Measurements from ENCODE around the gene RHOC. TPM values are rescaled to one million over a fixed set of nuclear protein-coding genes. Genes with fewer than 3 reads are reported as not detected.
A peak's percentile ranks its signal among the peaks of the same experiment; 100 is the strongest.
"Not testable (repeated sequence)": the region's sequence is repeated elsewhere in the genome, so short reads cannot be mapped to it uniquely, and the experiment has no call there.

RHOC gene
- total RNA-seq, 2 donors from 2014 or later: 168 to 171 TPM

DNA sequence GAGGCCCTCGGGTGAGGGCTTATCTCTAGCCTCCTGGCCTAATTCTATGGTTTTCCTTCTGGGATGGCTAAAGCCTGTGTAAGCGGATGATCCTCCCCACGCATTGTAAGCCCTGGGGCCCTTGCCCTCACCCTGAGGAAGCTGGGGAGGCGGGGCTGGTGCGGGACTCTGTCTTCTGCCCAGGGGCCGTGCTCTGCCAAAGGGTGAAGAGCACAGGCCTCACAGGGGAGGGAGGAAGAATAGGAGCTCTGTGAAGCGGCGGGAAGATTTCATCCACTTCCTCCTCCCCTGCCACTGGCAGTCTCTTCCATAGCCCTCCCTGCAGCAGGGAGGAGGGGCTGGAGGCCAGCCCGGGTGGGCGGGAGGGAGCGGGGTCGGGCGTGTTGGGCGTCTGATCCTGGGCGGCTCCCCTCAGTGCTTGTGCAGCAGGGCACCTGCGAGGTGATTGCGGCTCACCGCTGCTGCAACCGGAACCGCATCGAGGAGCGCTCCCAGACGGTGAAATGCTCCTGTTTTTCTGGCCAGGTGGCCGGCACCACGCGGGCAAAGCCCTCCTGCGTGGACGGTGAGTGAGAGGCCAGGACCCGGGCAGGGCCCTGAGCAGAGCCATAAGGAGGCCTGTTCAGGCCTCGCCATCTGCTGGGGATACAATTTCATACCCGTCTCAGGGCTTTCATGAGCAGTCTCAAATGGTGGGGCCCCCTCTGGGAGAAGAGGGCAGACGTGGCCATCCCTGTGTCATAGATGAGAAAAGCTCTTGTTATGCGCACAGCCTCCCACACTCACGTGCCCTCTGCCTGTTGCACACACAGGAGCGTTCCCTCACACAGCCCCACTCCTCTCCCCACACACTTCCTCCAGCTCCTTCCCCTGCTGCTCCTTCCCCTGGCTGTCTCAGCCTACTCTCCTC lies 15.9 kb upstream of the RHOC start:
- Histone ChIP-seq H3K36me3 (ENCODE audit: control insufficient read depth, insufficient read depth, low read length) (no peaks in the 10 kb centered on the region), H3K9me3 (ENCODE audit: control insufficient read depth, low read length) (no peaks in the 10 kb centered on the region), H3K4me3 (ENCODE audit: low read length) (no peak overlapping the region), H3K9ac (ENCODE audit: extremely low read depth, low read length, poor library complexity, severe bottlenecking) (no peak overlapping the region), H3K27ac (ENCODE audit: low read depth, low read length) (no peak overlapping the region), H3K4me1 (ENCODE audit: control insufficient read depth, insufficient read depth, low read length) (peaks cover 9% of the 10 kb centered on the region), H3K27me3 (ENCODE audit: control insufficient read depth, insufficient read depth, low read length, poor library complexity, severe bottlenecking) (peaks cover 28% of the 10 kb centered on the region)
- WGBS, 2 experiments (ENCODE audit: insufficient coverage in 1 of 2, insufficient read length in 1 of 2): 25 to 27% methylated on average over 25 to 33 of the region's 35 CpGs
- DNase-seq: peak; percentile 84
- no peaks in the 10 kb centered on the region for H3K36me3 Mint-ChIP-seq (ENCODE audit: low read depth)
- H3K9me3 Mint-ChIP-seq: peaks cover under 1% of the 10 kb centered on the region
- H3K27me3 Mint-ChIP-seq (ENCODE audit: insufficient read depth): peaks cover 57% of the 10 kb centered on the region
- peak overlapping the region; percentile 69 for H3K27ac Mint-ChIP-seq
- TF ChIP-seq, protein P1, sequence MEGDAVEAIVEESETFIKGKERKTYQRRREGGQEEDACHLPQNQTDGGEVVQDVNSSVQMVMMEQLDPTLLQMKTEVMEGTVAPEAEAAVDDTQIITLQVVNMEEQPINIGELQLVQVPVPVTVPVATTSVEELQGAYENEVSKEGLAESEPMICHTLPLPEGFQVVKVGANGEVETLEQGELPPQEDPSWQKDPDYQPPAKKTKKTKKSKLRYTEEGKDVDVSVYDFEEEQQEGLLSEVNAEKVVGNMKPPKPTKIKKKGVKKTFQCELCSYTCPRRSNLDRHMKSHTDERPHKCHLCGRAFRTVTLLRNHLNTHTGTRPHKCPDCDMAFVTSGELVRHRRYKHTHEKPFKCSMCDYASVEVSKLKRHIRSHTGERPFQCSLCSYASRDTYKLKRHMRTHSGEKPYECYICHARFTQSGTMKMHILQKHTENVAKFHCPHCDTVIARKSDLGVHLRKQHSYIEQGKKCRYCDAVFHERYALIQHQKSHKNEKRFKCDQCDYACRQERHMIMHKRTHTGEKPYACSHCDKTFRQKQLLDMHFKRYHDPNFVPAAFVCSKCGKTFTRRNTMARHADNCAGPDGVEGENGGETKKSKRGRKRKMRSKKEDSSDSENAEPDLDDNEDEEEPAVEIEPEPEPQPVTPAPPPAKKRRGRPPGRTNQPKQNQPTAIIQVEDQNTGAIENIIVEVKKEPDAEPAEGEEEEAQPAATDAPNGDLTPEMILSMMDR (conservative IDR thresholded peaks at IDR 0.05): peak; percentile 33
- H3K4me1 Mint-ChIP-seq: peaks cover 43% of the 10 kb centered on the region
- peak overlapping the region; percentile 45 for H3K4me3 Mint-ChIP-seq

DNA sequence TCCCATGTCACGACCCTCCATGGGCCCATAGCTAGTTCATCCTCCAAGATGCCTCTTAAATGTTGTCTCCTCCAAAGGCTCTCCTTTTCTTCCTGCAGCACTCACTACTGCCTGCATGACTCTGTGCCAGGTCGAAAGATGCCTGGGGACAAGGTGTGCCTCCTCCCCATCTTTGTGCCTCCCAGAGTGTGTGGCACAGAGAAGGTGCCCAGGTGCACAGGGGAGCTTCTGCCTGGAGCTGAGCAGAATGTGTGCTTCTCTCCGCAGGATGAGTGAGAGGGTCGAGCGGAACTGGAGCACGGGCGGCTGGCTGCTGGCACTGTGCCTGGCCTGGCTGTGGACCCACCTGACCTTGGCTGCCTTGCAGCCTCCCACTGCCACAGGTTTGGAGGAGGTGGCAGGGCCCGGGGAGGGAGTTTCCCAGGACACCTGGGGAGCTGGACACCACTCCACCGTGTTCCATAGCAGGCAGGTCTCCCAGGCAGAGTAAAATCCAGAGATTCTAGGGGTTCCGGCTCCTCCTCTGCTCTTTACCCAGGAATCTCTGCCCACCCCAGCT lies 15.1 kb upstream of the RHOC start:
- no peak overlapping the region for H3K9ac ChIP-seq (ENCODE audit: extremely low read depth, low read length, poor library complexity, severe bottlenecking)

DNA sequence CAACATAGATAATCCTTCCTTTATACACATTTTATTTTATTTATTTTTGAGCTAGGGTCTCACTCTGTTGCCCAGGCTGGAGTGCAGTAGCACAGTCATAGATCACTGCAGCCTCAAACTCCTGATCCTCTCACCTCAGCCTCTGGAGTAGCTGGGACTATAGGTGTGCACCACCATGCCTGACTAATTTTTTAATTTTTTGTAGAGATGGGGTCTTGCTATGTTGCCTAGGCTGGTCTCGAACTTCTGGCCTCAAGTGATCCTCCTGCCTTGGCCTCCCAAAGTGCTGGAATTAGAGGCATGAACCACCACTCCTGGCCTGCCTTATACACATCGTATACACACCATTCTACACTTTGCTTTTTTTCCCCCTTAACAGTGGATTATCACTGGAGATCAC lies 14.4 kb upstream of the RHOC start:
- WGBS, 2 experiments (ENCODE audit: insufficient coverage in 1 of 2, insufficient read length in 1 of 2): 92 to 96% methylated on average over 2 of the region's 2 CpGs
- not testable (repeated sequence) for H3K9me3 Mint-ChIP-seq

More for the DNA sequence above, 15.1 kb upstream of the RHOC start:
- peaks cover 28% of the 10 kb centered on the region for H3K27me3 ChIP-seq (ENCODE audit: control insufficient read depth, insufficient read depth, low read length, poor library complexity, severe bottlenecking)
- H3K4me1 Mint-ChIP-seq: peaks cover 36% of the 10 kb centered on the region
- H3K4me1 ChIP-seq (ENCODE audit: control insufficient read depth, insufficient read depth, low read length): peaks cover 9% of the 10 kb centered on the region
- H3K36me3 Mint-ChIP-seq (ENCODE audit: low read depth): no peaks in the 10 kb centered on the region
- H3K4me3 ChIP-seq (ENCODE audit: low read length): no peak overlapping the region
- DNase-seq: peak; percentile 51
- H3K9me3 ChIP-seq (ENCODE audit: control insufficient read depth, low read length): no peaks in the 10 kb centered on the region
- no peak overlapping the region for H3K27ac ChIP-seq (ENCODE audit: low read depth, low read length)
- peak overlapping the region; percentile 45 for H3K4me3 Mint-ChIP-seq
- no peak overlapping the region for H3K27ac Mint-ChIP-seq
- 78 to 87% methylated on average over 7 to 10 of the region's 10 CpGs for whole genome bisulfite sequencing, 2 experiments (ENCODE audit: insufficient coverage in 1 of 2, insufficient read length in 1 of 2)
- no peaks in the 10 kb centered on the region for H3K36me3 ChIP-seq (ENCODE audit: control insufficient read depth, insufficient read depth, low read length)
- peaks cover 55% of the 10 kb centered on the region for H3K27me3 Mint-ChIP-seq (ENCODE audit: insufficient read depth)
- no peaks in the 10 kb centered on the region for H3K9me3 Mint-ChIP-seq
- TF ChIP-seq, protein P1 (conservative IDR thresholded peaks at IDR 0.05): no peak

More for the DNA sequence above, 14.4 kb upstream of the RHOC start:
- H3K9me3 ChIP-seq (ENCODE audit: control insufficient read depth, low read length); H3K36me3 Mint-ChIP-seq (ENCODE audit: low read depth); H3K27ac ChIP-seq (ENCODE audit: low read depth, low read length); H3K4me1 ChIP-seq (ENCODE audit: control insufficient read depth, insufficient read depth, low read length); H3K4me3 Mint-ChIP-seq; H3K9ac ChIP-seq (ENCODE audit: extremely low read depth, low read length, poor library complexity, severe bottlenecking); H3K4me3 ChIP-seq (ENCODE audit: low read length); H3K36me3 ChIP-seq (ENCODE audit: control insufficient read depth, insufficient read depth, low read length); H3K27ac Mint-ChIP-seq; DNase-seq: not testable (repeated sequence)
- H3K27me3 Mint-ChIP-seq (ENCODE audit: insufficient read depth): peaks cover 56% of the 10 kb centered on the region
- H3K4me1 Mint-ChIP-seq: peaks cover 38% of the 10 kb centered on the region
- peaks cover 28% of the 10 kb centered on the region for H3K27me3 ChIP-seq (ENCODE audit: control insufficient read depth, insufficient read depth, low read length, poor library complexity, severe bottlenecking)
